H9 (cell line): Measurements from ENCODE around the gene CABP4. TPM values are rescaled to one million over a fixed set of nuclear protein-coding genes. Genes with fewer than 3 reads are reported as not detected.

Source experiments
- DNase-seq: peaks from one replicate; pipeline ENCODE4 v3.0.0-alpha.2; 2017
- H2AFZ ChIP-seq: one replicate; pipeline ENCODE4 v1.6.1; 2013; ENCODE audit warnings: mild to moderate bottlenecking, low read length, control low read depth, moderate library complexity
- H2AK5ac ChIP-seq: 2 replicates; pipeline ENCODE4 v1.6.1; 2013; ENCODE audit warnings: low read length, control low read depth, mixed read lengths; ENCODE audit not compliant: insufficient read length
- H2BK120ac ChIP-seq: one replicate; pipeline ENCODE4 v1.6.1; 2013; ENCODE audit warnings: low read depth, mild to moderate bottlenecking, low read length, control low read depth, inconsistent platforms; ENCODE audit not compliant: poor library complexity, severe bottlenecking
- H2BK12ac ChIP-seq: 2 replicates; pipeline ENCODE4 v1.6.1; 2013; ENCODE audit warnings: low read length, control low read depth, mixed read lengths, low read depth; ENCODE audit not compliant: insufficient read length
- H2BK15ac ChIP-seq: 2 replicates; pipeline ENCODE4 v1.6.1; 2013; ENCODE audit warnings: low read depth, low read length, control low read depth
- H2BK20ac ChIP-seq: one replicate; pipeline ENCODE4 v1.6.1; 2013; ENCODE audit warnings: low read depth, mild to moderate bottlenecking, low read length, control low read depth, inconsistent platforms; ENCODE audit not compliant: poor library complexity, severe bottlenecking
- H2BK5ac ChIP-seq: 2 replicates; pipeline ENCODE4 v1.6.1; 2013; ENCODE audit warnings: low read length, control low read depth, mixed read lengths; ENCODE audit not compliant: insufficient read length
- H3K14ac ChIP-seq: 2 replicates; pipeline ENCODE4 v1.6.1; 2013; ENCODE audit warnings: low read length, control low read depth; ENCODE audit not compliant: insufficient read depth
- H3K18ac ChIP-seq: 2 replicates; pipeline ENCODE4 v1.6.1; 2013; ENCODE audit warnings: low read depth, mild to moderate bottlenecking, mixed read lengths, low read length, control low read depth; ENCODE audit not compliant: insufficient read length
- H3K23ac ChIP-seq: 2 replicates; pipeline ENCODE4 v1.6.1; 2013; ENCODE audit warnings: low read length, control low read depth, mixed read lengths, low read depth; ENCODE audit not compliant: insufficient read length
- H3K23me2 ChIP-seq: 2 replicates; pipeline ENCODE4 v1.6.1; 2013; ENCODE audit warnings: low read depth, mild to moderate bottlenecking, mixed read lengths, low read length, control low read depth; ENCODE audit not compliant: insufficient read length, poor library complexity, severe bottlenecking
- H3K27ac ChIP-seq: 2 replicates; pipeline ENCODE4 v1.5.1; 2013; ENCODE audit warnings: low read length, control low read depth, mixed read lengths, low read depth; ENCODE audit not compliant: insufficient read length
- H3K27me3 ChIP-seq: 2 replicates; pipeline ENCODE4 v1.6.1; 2013; ENCODE audit warnings: low read length, control low read depth, inconsistent platforms; ENCODE audit not compliant: insufficient read depth
- H3K4ac ChIP-seq: 2 replicates; pipeline ENCODE4 v1.6.1; 2013; ENCODE audit warnings: low read depth, mild to moderate bottlenecking, control low read depth, inconsistent platforms, low read length, moderate library complexity
- H3K4me1 ChIP-seq: 2 replicates; pipeline ENCODE4 v1.6.1; 2013; ENCODE audit warnings: low read length, control low read depth, inconsistent platforms; ENCODE audit not compliant: insufficient read depth
- H3K4me2 ChIP-seq: 2 replicates; pipeline ENCODE4 v1.6.1; 2013; ENCODE audit warnings: low read length, control low read depth, mixed read lengths; ENCODE audit not compliant: insufficient read length, insufficient read depth
- H3K56ac ChIP-seq: 2 replicates; pipeline ENCODE4 v1.6.1; 2013; ENCODE audit warnings: low read depth, mild to moderate bottlenecking, mixed read lengths, low read length, control low read depth; ENCODE audit not compliant: insufficient read length
- H3K79me1 ChIP-seq: 2 replicates; pipeline ENCODE4 v1.6.1; 2013; ENCODE audit warnings: low read depth, mild to moderate bottlenecking, moderate library complexity, low read length, control low read depth, inconsistent platforms; ENCODE audit not compliant: insufficient read depth, poor library complexity, severe bottlenecking
- H3K79me2 ChIP-seq: 2 replicates; pipeline ENCODE4 v1.6.1; 2013; ENCODE audit warnings: low read length, control low read depth, inconsistent platforms; ENCODE audit not compliant: insufficient read depth
- H3K9ac ChIP-seq: 2 replicates; pipeline ENCODE4 v1.6.1; 2013; ENCODE audit warnings: low read length, control low read depth, mixed read lengths; ENCODE audit not compliant: insufficient read length; ENCODE audit errors: extremely low read depth
- H3K9me3 ChIP-seq: one replicate; pipeline ENCODE4 v1.6.1; 2013; ENCODE audit warnings: low read depth, low read length, inconsistent platforms; ENCODE audit not compliant: control insufficient read depth
- H3T11ph ChIP-seq: one replicate; pipeline ENCODE4 v1.6.1; 2013; ENCODE audit warnings: mild to moderate bottlenecking, low read length, control low read depth, inconsistent platforms
- H4K20me1 ChIP-seq: one replicate; pipeline ENCODE4 v1.6.1; 2013; ENCODE audit not compliant: control insufficient read depth, insufficient read length, insufficient read depth
- H4K5ac ChIP-seq: 2 replicates; pipeline ENCODE4 v1.6.1; 2013; ENCODE audit warnings: low read depth, mild to moderate bottlenecking, mixed read lengths, low read length, control low read depth; ENCODE audit not compliant: insufficient read length
- H4K8ac ChIP-seq: replicated peaks from 2 replicates; pipeline ENCODE4 v1.6.1; 2013; ENCODE audit warnings: low read length, control low read depth, mixed read lengths, low read depth; ENCODE audit not compliant: insufficient read length
- H4K91ac ChIP-seq: 2 replicates; pipeline ENCODE4 v1.6.1; 2013; ENCODE audit warnings: low read depth, mild to moderate bottlenecking, moderate library complexity, mixed read lengths, low read length, control low read depth; ENCODE audit not compliant: insufficient read length
- H3K27ac Mint-ChIP-seq, 3 experiments: 2 replicates in 2 of 3; 3 replicates in 1 of 3; pipeline ENCODE4 v1.8.0; 2020 to 2021; ENCODE audit warnings: mixed read lengths in 3 of 3, mild to moderate bottlenecking in 1 of 3, moderate library complexity in 1 of 3
- H3K27me3 Mint-ChIP-seq: 2 replicates; pipeline ENCODE4 v1.8.0; 2021; ENCODE audit warnings: low read depth, mild to moderate bottlenecking, moderate library complexity, mixed read lengths
- H3K36me3 Mint-ChIP-seq, 3 experiments: 2 replicates in 2 of 3; 3 replicates in 1 of 3; pipeline ENCODE4 v1.8.0; 2020 to 2021; ENCODE audit warnings: low read depth in 3 of 3, mixed read lengths in 3 of 3; ENCODE audit not compliant: insufficient read depth in 1 of 3
- H3K4me1 Mint-ChIP-seq, 2 experiments: 2 replicates each; pipeline ENCODE4 v1.8.0; 2020; ENCODE audit warnings: mixed read lengths in 2 of 2
- H3K4me3 Mint-ChIP-seq, 2 experiments: 2 replicates in 1 of 2; 3 replicates in 1 of 2; pipeline ENCODE4 v1.8.0; 2020 to 2021; ENCODE audit warnings: mild to moderate bottlenecking in 2 of 2, mixed read lengths in 2 of 2, moderate library complexity in 1 of 2
- H3K9me3 Mint-ChIP-seq, 2 experiments: 2 replicates in 1 of 2; 3 replicates in 1 of 2; pipeline ENCODE4 v1.8.0; 2020; ENCODE audit warnings: mild to moderate bottlenecking in 2 of 2, mixed read lengths in 2 of 2, moderate library complexity in 1 of 2
- WGBS: extraction: QIAGEN DNeasy Blood & Tissue Kit; methylation state at CpG from one replicate; pipeline ENCODE4 v1.1.7; 2013; ENCODE audit warnings: missing lambda C conversion rate, low lambda C conversion rate, mixed read lengths; ENCODE audit not compliant: insufficient read length; ENCODE audit errors: extremely low coverage; 5-methylcytosine and 5-hydroxymethylcytosine counted together
- total RNA-seq: library from RNA; stranded (reverse); gene quantifications from 2 replicates; pipeline ENCODE4 v1.2.1, GENCODE V29; 2021
- TF ChIP-seq, protein P1 (sequence below): fragments of 200-600 bp; sonication (generic); conservative IDR thresholded peaks from 3 replicates; pipeline ENCODE4 v1.8.0; 2021; ENCODE audit warnings: antibody characterized with exemption, mild to moderate bottlenecking

CABP4 gene
- total RNA-seq, 1 experiment from 2014 or later = not detected

DNA sequence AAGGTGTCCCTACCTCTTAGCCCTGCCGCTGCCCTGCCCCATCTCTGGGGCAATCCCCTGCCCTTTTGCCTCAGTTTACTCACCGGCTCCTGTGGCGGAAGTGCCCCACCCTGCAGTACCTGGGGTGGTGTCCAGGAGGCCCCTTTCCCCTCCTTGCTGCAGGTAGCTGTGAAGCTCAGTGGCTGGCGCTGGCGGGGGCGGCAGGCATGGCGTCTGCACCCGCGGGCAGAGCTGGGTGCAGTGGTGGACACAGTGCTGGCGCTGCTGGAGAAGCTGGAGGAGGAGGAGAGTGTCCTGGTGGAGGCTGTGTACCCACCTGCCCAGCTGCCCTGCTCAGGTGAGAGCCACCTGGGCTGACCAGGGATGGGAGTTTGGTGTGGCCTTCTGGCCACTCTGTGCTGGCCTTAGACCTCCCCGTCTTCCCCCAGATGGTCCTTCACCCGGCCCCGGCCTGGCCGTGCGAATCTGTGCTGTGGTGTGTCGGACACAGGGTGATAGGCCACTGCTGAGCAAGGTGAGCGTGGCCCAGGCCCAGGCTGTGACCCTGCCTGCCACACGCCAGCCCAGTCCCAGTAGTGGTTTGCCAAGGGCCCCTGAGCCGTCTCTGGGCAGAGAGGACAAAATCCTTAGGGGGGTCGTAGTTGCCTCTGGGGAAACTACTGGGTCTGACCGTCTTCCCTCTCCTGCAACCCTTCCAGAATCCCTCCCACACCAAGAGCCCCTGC lies 35.7 kb upstream of the CABP4 start:
- peaks cover 0 to 1% (median 0%) of the 10 kb centered on the region in 3 experiments; a peak in 1 of 7 replicates for H3K36me3 Mint-ChIP-seq
- peaks cover 20% of the 10 kb centered on the region for H3K27me3 Mint-ChIP-seq
- Histone ChIP-seq H2BK120ac (no peak overlapping the region), H3K18ac (no peak overlapping the region), H3K4me1 (no peaks in the 10 kb centered on the region), H3K9ac (no peak overlapping the region), H3K23me2 (no peaks in the 10 kb centered on the region), H2BK20ac (no peak overlapping the region), H3K27me3 (no peaks in the 10 kb centered on the region), H2AK5ac (no peak overlapping the region), H3T11ph (no peak overlapping the region), H4K20me1 (no peaks in the 10 kb centered on the region), H2BK5ac (no peak overlapping the region), H3K9me3 (no peaks in the 10 kb centered on the region), H3K4ac (no peak overlapping the region), H4K91ac (no peak overlapping the region), H3K4me2 (no peak overlapping the region), H3K14ac (no peak overlapping the region), H3K27ac (no peak overlapping the region), H2AFZ (no peak overlapping the region), H2BK12ac (no peak overlapping the region), H4K5ac (no peak overlapping the region), H4K8ac (no peak overlapping the region), H2BK15ac (no peak overlapping the region), H3K79me1 (no peaks in the 10 kb centered on the region), H3K56ac (no peak overlapping the region), H3K23ac (no peak overlapping the region), H3K79me2 (no peaks in the 10 kb centered on the region)
- H3K4me1 Mint-ChIP-seq = peaks cover 23 to 26% of the 10 kb centered on the region in 2 experiments
- no CpG with 5 or more reads among the region's 21 CpGs for WGBS
- TF ChIP-seq, protein P1, sequence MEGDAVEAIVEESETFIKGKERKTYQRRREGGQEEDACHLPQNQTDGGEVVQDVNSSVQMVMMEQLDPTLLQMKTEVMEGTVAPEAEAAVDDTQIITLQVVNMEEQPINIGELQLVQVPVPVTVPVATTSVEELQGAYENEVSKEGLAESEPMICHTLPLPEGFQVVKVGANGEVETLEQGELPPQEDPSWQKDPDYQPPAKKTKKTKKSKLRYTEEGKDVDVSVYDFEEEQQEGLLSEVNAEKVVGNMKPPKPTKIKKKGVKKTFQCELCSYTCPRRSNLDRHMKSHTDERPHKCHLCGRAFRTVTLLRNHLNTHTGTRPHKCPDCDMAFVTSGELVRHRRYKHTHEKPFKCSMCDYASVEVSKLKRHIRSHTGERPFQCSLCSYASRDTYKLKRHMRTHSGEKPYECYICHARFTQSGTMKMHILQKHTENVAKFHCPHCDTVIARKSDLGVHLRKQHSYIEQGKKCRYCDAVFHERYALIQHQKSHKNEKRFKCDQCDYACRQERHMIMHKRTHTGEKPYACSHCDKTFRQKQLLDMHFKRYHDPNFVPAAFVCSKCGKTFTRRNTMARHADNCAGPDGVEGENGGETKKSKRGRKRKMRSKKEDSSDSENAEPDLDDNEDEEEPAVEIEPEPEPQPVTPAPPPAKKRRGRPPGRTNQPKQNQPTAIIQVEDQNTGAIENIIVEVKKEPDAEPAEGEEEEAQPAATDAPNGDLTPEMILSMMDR = no peak
- peak overlapping the region; percentile 55 to 82; a peak in 2 of 5 replicates for H3K4me3 Mint-ChIP-seq
- no peaks in the 10 kb centered on the region; a peak in 1 of 5 replicates for H3K9me3 Mint-ChIP-seq
- DNase-seq = no peak
- H3K27ac Mint-ChIP-seq = no peak overlapping the region
